ENCODE results near the gene SYNE1.

- TF ChIP-seq, protein P1, sequence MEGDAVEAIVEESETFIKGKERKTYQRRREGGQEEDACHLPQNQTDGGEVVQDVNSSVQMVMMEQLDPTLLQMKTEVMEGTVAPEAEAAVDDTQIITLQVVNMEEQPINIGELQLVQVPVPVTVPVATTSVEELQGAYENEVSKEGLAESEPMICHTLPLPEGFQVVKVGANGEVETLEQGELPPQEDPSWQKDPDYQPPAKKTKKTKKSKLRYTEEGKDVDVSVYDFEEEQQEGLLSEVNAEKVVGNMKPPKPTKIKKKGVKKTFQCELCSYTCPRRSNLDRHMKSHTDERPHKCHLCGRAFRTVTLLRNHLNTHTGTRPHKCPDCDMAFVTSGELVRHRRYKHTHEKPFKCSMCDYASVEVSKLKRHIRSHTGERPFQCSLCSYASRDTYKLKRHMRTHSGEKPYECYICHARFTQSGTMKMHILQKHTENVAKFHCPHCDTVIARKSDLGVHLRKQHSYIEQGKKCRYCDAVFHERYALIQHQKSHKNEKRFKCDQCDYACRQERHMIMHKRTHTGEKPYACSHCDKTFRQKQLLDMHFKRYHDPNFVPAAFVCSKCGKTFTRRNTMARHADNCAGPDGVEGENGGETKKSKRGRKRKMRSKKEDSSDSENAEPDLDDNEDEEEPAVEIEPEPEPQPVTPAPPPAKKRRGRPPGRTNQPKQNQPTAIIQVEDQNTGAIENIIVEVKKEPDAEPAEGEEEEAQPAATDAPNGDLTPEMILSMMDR (IDR thresholded peaks at IDR 0.05) = no peak
- TF ChIP-seq POLR2A (IDR thresholded peaks at IDR 0.05) = no peak
Observed at GRCh38 chr6:152540381-152540780, 96.8 kb downstream of the SYNE1 start.
